Astrocyte (in vitro differentiated cells and primary cell): ENCODE measurements around the gene ZFP1.

Experiments
- CTCF ChIP-seq: IDR thresholded peaks from 2 replicates; pipeline ENCODE4 v1.5.1; 2011; ENCODE audit warnings: low read depth, mild to moderate bottlenecking, inconsistent platforms, low read length, moderate library complexity; ENCODE audit not compliant: insufficient read depth
- EZH2 ChIP-seq: IDR thresholded peaks from 2 replicates; pipeline ENCODE4 v1.6.1; 2012; ENCODE audit warnings: mild to moderate bottlenecking, low read length, inconsistent platforms; ENCODE audit not compliant: insufficient read depth

- TF ChIP-seq CTCF, result no peak
- TF ChIP-seq EZH2, result no peak
Observed at GRCh38 chr16:75195811-75196790, 47.8 kb downstream of the ZFP1 start.
